Loucy (cell line): ENCODE measurements around the gene F8A1.
"Not testable (repeated sequence)": the region's sequence is repeated elsewhere in the genome, so short reads cannot be mapped to it uniquely, and the experiment has no call there.

Experiments used
- EZH2phosphoT487 ChIP-seq: fragments of 200-600 bp; IDR thresholded peaks from 2 replicates; pipeline ENCODE4 v1.6.1; 2018; ENCODE audit warnings: antibody characterized with exemption, mild to moderate bottlenecking, moderate library complexity, borderline replicate concordance
- TF ChIP-seq, protein P1 (sequence below): fragments of 200-600 bp; sonication (generic); conservative IDR thresholded peaks from 2 replicates; pipeline ENCODE4 v1.5.1; 2014; ENCODE audit warnings: mild to moderate bottlenecking, antibody characterized with exemption, low read length

DNA sequence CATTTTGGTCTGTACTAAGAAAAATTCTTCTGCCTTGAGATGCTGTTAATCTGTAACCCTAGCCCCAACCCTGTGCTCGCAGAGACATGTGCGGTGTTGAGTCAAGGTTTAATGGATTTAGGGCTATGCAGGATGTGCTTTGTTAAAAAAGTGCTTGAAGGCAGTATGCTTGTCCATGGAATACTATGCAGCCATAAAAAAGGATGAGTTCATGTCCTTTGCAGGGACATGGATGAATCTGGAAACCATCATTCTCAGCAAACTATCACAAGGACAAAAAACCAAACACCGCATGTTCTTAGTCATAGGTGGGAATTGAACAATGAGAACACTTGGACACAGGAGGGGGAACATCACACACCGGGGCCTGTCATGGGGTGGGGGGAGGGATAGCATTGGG, 23.9 kb downstream of the F8A1 start:
- TF ChIP-seq, protein P1, sequence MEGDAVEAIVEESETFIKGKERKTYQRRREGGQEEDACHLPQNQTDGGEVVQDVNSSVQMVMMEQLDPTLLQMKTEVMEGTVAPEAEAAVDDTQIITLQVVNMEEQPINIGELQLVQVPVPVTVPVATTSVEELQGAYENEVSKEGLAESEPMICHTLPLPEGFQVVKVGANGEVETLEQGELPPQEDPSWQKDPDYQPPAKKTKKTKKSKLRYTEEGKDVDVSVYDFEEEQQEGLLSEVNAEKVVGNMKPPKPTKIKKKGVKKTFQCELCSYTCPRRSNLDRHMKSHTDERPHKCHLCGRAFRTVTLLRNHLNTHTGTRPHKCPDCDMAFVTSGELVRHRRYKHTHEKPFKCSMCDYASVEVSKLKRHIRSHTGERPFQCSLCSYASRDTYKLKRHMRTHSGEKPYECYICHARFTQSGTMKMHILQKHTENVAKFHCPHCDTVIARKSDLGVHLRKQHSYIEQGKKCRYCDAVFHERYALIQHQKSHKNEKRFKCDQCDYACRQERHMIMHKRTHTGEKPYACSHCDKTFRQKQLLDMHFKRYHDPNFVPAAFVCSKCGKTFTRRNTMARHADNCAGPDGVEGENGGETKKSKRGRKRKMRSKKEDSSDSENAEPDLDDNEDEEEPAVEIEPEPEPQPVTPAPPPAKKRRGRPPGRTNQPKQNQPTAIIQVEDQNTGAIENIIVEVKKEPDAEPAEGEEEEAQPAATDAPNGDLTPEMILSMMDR, result not testable (repeated sequence)
- not testable (repeated sequence) for TF ChIP-seq EZH2phosphoT487
